ENCODE measurements around the gene ALS2.
"Not testable (repeated sequence)": the region's sequence is repeated elsewhere in the genome, so short reads cannot be mapped to it uniquely, and the experiment has no call there.

The ALS2 gene

DNA sequence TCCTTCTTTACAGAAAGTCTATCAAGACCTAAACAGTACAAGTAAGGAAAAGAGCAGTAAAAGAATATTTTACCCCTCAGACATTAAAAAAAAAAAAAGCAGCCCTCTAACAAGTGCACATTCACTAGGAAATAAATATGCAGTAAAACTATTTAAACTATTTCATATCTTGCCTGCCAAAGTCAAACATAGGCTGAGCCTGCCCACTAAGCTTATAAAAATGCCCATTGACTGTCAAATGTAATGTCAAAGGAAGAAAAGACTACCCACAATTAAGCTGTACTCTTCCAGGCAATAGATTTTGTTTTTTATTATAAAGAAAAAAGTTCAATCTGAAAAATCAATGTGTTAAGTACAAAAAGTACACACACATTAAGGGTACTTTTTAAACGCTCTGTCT is 11.8 kb downstream of the ALS2 start:
- DNase-seq (ENCODE audit: low read depth, low spot score): no peak
- TF ChIP-seq CTCF (IDR thresholded peaks at IDR 0.05; ENCODE audit: insufficient read depth, low read length, missing control alignments): no peak
- ChIA-PET POLR2A (interaction anchor here (1.0 kb wide), 1 partner anchor 12 kb away, joined by 3 read pairs; the partner anchor contains the start of gene ALS2), CTCF (interaction anchor here (1.0 to 1.9 kb wide), 3 partner anchors 10 to 266 kb away, joined by 3 to 9 read pairs (median 3); partner anchors contain the start of gene ALS2)
- no peak overlapping the region for H3K4me3 ChIP-seq (ENCODE audit: low read depth, low read length)

GRCh38 chr2:201765799-201766198 is 14.9 kb downstream of the ALS2 start:
- CTCF ChIA-PET: no interaction called here
- no peak for TF ChIP-seq CTCF (IDR thresholded peaks at IDR 0.05; ENCODE audit: insufficient read depth, low read length, missing control alignments)
- no peak for DNase-seq (ENCODE audit: low read depth, low spot score)
- POLR2A ChIA-PET: no interaction called here
- H3K4me3 ChIP-seq (ENCODE audit: low read depth, low read length): no peak overlapping the region

- ChIA-PET POLR2A (interaction anchor here (0.6 kb wide), 1 partner anchor 437 kb away, joined by 3 read pairs; no protein-coding TSS in a partner anchor), CTCF (interaction anchor here (0.9 to 1.4 kb wide), 3 partner anchors 12 to 15 kb away, joined by 3 to 4 read pairs (median 3); no protein-coding TSS in a partner anchor)
- H3K4me3 ChIP-seq (ENCODE audit: low read depth, low read length); DNase-seq (ENCODE audit: low read depth, low spot score): not testable (repeated sequence)
These were observed 16.3 kb downstream of the ALS2 start for GRCh38 chr2:201764469-201764868.

DNA sequence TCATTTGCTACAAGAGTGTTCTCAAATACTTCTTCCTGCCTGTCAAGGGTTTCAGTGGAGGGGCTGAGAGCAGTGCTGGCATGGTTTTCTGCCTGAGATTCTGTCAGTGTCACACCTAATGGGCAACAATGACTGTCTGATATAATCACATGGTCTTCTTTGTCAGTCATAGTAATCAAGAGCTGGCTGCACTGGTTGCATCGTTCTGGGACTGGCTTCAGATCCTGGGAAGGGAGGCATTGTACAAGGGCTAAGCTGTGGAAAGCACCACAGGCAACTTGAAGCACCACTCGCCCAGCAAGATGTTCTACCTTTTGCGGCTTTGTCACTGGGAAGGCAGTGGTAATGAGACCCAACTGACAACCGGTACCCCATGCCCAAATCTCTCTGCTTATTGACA is 19.6 kb downstream of the ALS2 start:
- POLR2A ChIA-PET: no interaction called here

DNA sequence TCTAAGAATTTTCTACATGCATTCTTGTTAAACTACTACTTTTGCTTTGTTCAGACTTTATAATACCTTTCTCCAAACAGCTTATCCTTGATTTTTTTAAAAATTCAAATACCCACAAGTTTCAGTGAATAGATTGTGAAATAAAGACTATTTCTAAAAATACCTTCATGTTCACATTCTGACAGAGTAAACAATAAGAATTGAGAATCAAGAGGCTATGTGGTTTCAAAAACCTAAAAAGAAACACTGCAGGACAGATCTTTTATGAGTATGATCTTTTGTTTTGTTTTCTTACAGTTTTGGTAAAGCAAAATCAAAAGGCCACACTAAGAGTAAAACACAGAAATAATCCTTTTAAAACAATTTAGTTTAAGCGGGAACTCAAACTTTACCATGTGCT is 21.2 kb downstream of the ALS2 start:
- H3K4me3 ChIP-seq (ENCODE audit: low read depth, low read length): no peak overlapping the region
- TF ChIP-seq CTCF (IDR thresholded peaks at IDR 0.05; ENCODE audit: insufficient read depth, low read length, missing control alignments): no peak
- CTCF ChIA-PET: no interaction called here
- POLR2A ChIA-PET: interaction anchor here (0.6 kb wide), 1 partner anchor 887 kb away, joined by 3 read pairs; no protein-coding TSS in a partner anchor
- no peak for DNase-seq (ENCODE audit: low read depth, low spot score)

More for the DNA sequence above, 19.6 kb downstream of the ALS2 start:
- TF ChIP-seq CTCF (IDR thresholded peaks at IDR 0.05; ENCODE audit: insufficient read depth, low read length, missing control alignments): no peak
- H3K4me3 ChIP-seq (ENCODE audit: low read depth, low read length): no peak overlapping the region
- CTCF ChIA-PET: no interaction called here
- no peak for DNase-seq (ENCODE audit: low read depth, low spot score)

DNA sequence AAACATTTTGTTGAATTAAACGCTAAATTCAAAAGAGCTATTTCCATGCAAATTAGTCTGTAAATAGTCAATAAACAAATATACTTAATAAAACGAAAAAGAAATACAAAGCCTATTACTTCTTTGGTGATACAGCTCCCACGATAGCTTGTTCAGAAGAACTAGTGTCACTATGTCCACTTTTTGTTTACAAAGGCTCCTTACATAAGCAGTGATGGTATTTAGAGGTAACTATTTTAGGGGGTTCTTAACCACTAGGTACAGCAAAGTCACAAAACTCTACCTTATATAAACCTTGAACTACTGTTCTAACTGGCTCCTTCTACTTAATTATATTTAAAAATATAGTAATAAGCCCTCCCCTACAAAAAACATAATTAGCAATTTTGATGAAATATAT is 21.9 kb downstream of the ALS2 start:
- ChIA-PET CTCF (interaction anchor here (1.0 to 1.1 kb wide), 2 partner anchors 9 to 421 kb away, joined by 3 read pairs; no protein-coding TSS in a partner anchor), POLR2A (no interaction called here)
- DNase-seq (ENCODE audit: low read depth, low spot score): no peak
- TF ChIP-seq CTCF (IDR thresholded peaks at IDR 0.05; ENCODE audit: insufficient read depth, low read length, missing control alignments): no peak
- H3K4me3 ChIP-seq (ENCODE audit: low read depth, low read length): no peak overlapping the region

DNA sequence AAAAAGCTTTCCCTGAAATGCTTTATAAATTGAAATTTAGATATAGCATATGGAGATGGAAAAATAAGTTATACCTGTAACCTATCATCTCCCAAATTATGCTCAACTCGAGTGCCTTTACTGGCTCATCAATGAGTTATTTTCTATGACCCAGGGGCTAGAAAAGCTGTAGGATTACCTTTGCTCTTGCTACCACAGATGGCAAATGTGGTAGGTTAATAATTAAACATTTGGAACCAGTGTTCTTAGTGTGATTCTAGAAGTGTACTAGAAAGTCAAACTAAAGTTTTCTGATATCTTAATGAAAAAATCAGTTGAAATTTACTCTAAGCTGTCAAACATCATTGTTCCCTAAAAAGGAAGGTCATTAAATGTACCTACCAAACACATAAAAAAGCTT is 22.5 kb downstream of the ALS2 start:
- H3K4me3 ChIP-seq (ENCODE audit: low read depth, low read length): no peak overlapping the region
- ChIA-PET CTCF (interaction anchor here (1.0 to 1.1 kb wide), 2 partner anchors 9 to 422 kb away, joined by 3 read pairs; no protein-coding TSS in a partner anchor), POLR2A (no interaction called here)
- DNase-seq (ENCODE audit: low read depth, low spot score): no peak
- no peak for TF ChIP-seq CTCF (IDR thresholded peaks at IDR 0.05; ENCODE audit: insufficient read depth, low read length, missing control alignments)
